ENCODE results near the gene SDR9C7.
"Not testable (repeated sequence)": the region's sequence is repeated elsewhere in the genome, so short reads cannot be mapped to it uniquely, and the experiment has no call there.

SDR9C7 gene

DNA sequence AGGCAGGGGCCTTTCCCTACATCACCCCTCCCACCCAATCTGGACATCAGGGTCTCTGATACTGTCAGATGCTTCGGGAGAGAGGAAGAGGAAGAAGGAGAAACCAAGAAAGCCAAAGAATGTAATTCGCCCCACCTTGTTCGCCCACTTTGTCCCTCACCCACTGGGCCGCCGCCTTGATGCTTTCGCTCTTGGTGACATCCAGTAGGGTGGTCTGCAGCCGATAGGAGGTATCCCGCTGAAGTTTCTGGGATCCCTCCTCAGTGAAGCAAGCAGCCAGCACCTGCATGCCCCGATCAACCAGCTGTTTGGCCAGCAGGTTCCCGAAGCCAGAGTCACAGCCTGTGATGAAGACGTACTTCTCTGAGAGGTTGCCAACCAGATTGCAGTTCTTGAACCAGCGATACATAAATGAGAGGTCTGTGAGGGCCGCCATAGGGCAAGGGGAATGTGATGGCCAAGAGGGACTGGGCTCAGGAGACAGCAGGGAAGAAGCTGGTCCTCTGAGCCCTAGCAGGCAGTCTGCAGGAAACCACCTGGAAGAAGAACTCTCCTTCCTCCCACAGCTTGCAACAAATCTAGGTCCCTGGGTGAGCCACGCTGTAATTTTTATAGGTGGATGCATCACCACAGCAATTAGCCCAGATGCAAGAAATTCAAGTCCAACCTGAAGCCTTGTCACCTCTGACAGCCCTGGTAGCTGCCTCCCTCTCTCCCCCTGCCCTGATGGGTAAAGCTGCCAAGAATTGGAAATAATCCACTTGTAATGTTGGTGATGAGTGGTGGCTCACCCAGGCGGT lies at the start of gene SDR9C7:
Gene SDR9C7 (minus strand): TSS at position 583 of the 800 bp plus-strand sequence. CDS start 147 bp downstream, at position 436.
- DNase-seq = no peak

DNA sequence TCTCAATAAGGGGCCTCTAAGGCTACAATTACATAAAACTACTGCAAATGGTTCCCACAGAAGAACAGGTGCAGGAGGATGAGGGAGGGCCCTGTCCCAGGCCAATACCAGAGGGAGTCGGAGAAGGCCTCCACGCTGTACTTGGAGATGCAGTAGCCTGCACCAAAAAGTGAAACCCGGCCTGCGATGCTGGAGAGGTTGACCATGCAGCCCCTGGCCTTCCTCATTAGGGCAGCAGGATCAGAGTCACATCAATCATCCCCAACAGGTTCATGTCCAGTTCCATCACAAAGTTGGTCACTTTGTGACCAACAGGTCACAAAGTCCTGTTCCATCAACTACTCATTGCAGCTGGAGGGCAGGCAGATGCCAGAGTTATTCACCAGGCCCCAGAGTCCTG lies 49.2 kb upstream of the SDR9C7 start:
- DNase-seq = no peak

DNA sequence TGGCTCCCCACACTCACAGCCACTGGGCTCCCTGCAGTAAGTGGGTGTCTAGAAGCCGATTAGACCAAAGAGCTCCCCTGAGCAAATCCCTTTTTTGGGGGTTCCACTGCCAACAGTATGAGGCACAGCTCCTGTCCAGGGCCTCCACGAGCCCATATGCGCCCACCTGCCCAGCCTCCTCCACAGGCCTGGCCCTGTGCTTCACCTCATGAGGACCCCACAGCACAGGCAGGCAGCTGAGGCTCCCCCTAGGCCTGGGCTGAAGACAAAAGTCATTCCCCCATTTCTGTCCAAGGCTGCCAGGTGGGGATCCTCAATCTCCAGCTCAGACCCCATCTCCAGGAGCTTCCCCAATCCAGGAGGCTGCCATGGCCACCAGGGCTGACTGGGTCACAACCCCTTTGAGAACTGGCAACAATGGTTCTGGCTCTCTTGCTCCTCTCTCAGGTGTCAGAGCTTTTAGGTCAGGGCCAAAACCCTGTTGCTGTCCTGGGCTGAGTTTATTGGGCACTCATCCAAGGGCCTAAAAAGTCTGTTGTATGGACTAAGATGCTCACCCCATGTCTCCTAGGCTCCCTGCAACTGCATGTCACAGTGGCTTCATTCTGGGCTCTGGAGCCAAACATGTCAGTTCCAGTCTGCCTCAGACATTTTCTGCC lies 48.5 kb upstream of the SDR9C7 start:
- not testable (repeated sequence) for DNase-seq

DNA sequence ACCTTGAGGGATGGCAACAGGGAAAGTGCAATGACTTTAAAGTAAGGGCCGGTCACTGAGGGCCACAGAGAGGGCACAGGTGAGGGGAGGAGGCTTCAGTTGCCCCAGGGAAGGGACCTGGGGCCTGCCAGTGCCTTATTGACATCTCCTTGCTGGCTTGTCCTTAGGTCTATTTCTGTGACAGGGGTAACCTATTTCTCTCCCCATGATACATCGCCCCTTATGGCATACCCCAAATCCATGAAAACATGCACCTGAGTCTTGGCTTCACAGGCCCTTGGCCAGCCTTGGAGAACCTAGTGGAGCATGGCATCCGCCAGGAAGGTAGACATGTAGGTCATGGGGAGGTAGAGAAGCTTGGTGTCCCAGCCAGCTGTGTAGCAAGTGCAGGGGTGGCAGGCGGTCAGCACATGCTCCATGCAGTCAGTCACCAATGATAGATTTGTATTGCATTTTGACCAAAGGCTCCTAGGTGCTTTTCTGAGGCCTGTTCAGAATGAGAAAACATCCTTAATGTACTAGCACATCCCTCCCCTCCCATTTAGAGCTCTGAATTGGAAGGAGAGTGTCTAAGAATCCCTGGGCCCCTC lies 46.8 kb upstream of the SDR9C7 start:
- no peak for DNase-seq

DNA sequence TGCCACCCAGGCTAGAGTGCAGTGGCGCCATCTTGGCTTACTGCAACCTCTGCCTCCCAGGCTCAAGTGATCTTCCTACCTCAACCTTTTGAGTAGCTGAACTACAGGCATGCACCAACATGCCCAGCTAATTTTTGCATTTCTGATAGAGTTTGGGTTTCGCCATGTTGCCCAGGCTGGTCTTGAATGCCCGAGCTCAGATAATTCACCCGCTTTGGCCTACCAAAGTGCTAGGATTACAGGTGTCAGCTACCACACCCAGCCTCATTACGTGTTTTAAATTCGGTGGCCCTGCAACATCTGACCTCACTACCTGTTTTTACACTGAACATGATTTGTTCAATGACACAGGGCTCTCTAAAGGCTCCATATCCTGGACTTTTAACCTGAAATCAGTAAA lies 46.1 kb upstream of the SDR9C7 start:
- no peak for DNase-seq

DNA sequence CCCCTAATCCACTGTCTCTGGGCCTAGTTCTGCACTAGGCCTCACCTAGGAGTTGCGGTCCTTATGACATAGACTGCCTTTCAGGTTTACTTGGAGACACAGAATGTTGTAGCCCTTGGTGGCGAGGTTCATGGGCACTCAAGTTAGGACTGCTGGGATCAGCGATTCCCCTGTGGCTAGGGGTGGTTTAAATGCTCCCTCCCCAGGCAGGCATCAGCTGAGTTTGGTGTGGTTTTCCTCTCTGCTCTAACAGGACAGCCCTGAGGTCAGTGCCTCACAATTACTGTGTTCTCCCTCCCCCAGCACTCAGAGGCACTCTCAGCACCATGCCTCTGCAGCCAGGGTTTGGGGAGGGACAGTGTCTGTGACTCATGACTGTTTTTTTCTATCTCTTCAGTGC lies 45.4 kb upstream of the SDR9C7 start:
- no peak for DNase-seq

DNA sequence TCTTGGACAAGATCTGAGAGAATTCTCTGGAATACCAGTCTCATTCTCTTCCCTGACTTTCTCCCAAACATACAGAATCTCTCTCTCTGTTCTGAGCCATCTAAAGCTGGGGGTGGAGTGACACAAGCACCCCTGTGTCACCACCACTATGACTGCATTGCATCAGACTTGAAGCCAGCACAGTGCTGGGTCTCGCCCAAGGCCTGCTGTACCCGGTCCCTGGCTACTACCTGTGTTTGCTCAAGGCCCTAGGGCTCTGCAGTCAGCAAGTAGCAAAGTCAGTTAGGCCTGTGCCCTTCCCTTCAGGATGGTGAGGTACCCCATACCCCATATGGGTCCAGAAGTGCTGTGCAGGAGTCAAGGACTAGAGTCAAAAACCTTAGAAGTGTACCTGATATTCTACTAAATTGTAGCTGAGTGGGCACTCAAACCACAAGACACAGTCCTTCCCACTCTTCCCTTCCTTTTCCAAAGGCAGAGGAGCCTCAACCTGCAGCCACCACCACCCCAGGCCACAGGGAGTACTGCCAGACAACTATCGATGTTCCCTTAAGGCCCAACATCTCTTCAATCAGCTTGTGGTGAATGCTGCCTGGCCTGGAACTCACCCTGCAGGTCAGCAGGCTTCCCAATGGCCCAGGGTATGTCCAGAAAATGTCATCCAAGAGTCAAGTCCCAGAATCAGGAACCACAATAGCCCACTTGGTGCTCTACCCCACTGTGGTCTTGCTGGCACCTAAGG lies 44.4 kb upstream of the SDR9C7 start:
- no peak for DNase-seq

DNA sequence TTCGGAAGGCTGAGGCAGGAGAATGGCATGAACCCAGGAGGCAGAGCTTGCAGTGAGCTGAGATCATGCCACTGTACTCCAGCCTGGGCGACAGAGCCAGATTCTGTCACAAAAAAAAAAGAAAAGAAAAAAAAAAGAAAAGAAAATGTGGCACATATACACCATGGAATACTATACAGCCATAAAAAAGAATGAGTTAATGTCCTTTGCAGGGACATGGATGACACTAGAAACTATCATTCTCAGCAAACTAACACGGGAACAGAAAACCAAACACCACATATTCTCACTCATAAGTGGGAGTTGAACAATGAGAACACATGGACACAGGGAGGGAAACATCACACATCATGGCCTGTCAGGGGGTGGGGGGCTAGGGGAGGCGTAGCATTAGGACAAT lies 43.2 kb upstream of the SDR9C7 start:
- not testable (repeated sequence) for DNase-seq

DNA sequence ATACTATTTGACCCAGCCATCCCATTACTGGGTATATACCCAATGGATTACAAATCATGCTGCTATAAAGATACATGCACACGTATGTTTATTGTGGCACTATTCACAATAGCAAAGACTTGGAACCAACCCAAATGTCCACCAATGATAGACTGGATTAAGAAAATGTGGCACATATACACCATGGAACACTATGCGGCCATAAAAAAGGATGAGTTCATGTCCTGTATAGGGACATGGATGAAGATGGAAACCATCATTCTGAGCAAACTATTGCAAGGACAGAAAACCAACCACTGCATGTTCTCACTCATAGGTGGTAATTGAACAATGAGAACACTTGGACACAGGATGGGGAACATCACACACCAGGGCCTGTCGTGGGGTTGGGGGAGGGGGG lies 40.0 kb upstream of the SDR9C7 start:
- DNase-seq = not testable (repeated sequence)

DNA sequence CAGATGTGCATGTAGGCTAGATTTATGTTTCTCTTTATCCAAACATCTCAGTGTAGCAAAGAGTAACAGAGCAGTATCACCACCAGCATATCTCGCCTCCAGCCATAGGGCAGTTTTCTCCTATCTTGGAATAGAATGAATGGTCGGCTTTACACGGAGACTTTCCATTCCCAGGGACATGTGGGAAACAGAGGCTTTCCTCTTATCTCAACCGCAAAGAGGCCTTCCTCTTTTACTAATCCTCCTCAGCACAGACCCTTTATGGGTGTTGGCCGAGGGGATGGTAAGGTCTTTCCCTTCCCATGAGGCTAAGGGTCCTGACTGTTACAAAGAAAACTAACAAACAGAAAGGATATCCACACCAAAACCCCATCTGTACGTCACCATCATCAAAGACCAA lies 34.7 kb upstream of the SDR9C7 start:
- DNase-seq = not testable (repeated sequence)

DNA sequence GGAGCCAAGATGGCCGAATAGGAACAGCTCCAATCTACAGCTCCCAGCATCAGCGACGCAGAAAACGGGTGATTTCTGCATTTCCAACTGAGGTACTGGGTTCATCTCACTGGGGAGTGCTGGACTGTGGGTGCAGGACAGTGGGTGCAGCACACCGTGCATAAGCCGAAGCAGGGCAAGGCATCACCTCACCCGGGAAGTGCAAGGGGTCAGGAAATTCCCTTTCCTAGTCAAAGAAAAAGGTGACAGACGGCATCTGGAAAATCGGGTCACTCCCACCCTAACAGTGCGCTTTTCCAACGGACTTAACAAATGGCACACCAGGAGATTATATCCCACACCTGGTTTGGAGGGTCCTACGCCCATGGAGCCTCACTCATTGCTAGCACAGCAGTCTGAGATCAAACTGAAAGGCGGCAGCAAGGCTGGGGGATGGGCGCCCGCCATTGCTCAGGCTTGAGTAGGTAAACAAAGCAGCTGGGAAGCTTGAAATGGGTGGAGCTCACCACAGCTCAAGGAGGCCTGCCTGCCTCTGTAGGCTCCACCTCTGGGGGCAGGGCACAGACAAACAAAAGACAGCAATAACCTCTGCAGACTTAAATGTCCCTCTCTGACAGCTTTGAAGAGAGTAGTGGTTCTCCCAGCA lies 31.9 kb upstream of the SDR9C7 start:
- DNase-seq = not testable (repeated sequence)

DNA sequence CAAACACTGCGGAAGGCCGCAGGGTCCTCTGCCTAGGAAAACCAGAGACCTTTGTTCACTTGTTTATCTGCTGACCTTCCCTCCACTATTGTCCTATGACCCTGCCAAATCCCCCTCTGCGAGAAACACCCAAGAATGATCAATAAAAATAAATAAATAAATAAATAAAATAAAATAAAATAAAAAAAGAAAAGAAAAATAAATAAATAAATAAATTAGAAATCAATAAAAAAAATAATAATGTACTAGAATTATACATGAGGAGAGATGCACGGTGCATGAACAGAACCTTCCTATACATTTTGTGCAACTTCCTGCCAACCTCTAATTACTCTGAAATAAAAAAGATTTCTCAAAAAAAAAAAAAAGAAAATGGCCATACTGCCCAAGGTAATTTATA lies 30.9 kb upstream of the SDR9C7 start:
- DNase-seq = not testable (repeated sequence)

DNA sequence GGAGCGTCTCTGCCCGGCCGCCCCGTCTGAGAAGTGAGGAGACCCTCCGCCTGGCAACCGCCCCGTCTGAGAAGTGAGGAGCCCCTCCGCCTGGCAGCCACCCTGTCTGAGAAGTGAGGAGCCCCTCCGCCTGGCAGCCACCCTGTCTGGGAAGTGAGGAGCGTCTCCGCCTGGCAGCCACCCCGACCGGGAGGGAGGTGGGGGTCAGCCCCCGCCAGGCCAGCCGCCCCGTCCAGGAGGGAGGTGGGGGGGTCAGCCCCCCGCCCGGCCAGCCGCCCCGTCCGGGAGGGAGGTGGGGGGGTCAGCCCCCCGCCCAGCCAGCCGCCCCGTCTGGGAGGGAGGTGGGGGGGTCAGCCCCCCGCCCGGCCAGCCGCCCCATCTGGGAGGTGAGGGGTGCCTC lies 29.3 kb upstream of the SDR9C7 start:
- DNase-seq = not testable (repeated sequence)

DNA sequence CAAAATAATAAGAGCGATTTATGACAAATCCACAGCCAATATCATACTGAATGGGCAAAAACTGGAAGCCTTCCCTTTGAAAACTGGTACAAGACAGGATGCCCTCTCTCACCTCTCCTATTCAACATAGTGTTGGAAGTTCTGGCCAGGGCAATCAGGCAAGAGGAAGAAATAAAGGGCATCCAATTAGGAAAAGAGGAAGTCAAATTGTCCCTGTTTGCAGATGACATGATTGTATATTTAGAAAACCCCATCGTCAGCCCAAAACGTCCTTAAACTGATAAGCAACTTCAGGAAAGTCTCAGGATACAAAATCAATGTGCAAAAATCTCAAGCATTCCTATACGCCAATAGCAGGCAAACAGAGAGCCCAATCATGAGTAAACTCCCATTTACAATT lies 28.0 kb upstream of the SDR9C7 start:
- DNase-seq = not testable (repeated sequence)

DNA sequence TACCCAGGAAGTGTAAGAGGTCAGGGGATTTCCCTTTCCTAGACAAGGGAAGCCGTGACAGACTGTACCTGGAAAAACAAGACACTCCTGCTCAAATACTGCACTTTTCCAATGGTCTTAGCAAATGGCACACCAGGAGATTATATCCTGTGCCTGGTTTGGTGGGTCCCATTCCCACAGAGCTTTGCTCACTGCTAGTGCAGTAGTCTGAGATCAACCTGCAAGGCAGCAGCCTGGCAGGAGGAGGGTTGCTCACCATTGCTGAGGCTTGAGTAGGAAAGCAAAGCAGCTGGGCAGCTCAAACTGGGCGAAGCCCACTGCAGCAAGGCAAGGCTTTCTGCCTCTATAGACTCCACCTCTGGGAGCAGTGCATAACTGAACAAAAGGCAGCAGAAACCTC lies 24.2 kb upstream of the SDR9C7 start:
- DNase-seq = no peak

DNA sequence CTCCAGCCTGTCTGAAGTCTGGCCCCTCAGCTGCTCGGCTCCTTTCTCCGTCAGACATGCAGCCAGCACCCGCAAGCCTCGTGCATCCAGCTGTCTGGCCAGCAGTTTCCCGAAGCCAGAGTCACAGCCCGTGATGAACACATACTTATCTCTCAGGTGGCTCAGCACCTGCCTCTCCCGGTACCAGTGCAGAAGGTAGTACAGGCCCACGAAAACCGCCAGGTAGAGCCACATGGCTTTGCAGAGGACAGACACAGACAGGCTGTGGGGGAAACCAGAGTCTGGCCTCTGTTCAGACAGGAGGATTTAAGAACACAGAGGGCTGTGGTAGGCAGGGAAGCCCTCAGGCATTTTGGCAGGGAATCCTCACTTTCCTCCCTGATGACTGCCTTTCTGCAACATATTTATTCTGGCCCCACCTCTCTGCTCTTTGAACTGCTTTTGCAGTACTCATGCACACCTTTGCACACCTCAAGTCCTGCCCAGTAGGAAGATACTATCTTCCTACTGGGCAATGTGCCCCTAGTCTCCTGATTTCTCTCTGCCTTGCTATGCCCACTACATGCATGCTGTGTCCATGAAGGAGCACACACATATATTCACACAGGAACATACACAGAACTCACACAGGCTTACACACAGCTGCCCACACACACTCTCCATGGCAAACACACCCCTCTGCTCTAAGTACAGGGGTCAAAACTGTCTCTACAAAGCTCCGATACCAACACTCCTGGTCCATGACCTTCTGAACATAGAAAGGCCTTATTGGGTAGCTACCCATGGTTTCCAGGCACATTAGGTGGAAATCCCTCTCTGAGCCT lies 23.2 kb upstream of the SDR9C7 start, which contains the start of gene RDH16:
Gene RDH16 (minus strand): TSS at position 380 of the 824 bp plus-strand sequence. CDS start 146 bp downstream, at position 234.
- DNase-seq = no peak

DNA sequence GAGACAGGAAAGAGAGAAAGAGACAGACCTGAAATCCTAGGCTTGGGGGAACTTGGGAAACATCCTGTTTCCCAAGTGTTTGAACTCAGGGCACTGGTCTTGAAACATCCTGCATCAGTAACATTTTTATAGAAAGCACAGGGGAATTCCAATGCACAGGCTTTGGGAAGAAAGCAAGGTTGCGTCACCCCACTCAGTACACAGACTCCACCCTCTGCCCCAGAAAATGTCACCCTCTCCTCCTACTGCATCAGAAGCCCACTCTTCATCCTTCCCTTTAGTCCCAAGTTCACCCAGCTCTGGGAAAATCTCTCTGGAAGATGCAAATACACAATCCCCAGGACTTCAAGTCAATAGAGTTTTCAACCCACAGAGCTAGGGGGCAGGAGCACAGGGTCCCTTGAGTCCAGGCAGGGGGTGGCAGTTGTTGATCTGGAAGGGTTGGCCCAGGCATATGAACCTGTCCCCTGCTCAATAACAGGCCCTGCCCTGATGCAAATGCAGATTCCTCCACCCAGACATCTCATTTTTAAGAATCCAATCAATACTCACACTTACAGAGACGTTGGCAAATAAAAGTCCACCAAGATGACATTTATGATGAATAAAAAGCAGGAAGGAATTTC lies 21.5 kb upstream of the SDR9C7 start:
- DNase-seq = no peak

DNA sequence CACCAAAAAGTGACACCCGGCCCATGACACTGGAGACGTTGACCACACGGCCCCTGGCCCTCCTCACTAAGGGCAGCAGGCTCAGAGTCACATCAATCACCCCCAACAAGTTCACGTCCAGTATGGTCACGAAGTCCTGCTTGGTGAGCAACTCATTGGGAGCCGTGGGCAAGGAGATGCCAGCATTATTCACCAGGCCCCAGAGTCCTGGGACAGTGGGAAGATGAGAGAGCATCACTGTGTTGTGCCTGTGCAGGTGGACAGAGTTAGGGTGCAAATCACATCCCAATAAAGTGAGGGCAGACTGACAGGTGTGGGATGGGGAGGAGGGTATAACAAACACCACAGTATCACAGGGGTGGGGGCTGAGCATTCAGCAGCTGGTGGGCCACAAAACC lies 20.7 kb upstream of the SDR9C7 start:
- DNase-seq = no peak

DNA sequence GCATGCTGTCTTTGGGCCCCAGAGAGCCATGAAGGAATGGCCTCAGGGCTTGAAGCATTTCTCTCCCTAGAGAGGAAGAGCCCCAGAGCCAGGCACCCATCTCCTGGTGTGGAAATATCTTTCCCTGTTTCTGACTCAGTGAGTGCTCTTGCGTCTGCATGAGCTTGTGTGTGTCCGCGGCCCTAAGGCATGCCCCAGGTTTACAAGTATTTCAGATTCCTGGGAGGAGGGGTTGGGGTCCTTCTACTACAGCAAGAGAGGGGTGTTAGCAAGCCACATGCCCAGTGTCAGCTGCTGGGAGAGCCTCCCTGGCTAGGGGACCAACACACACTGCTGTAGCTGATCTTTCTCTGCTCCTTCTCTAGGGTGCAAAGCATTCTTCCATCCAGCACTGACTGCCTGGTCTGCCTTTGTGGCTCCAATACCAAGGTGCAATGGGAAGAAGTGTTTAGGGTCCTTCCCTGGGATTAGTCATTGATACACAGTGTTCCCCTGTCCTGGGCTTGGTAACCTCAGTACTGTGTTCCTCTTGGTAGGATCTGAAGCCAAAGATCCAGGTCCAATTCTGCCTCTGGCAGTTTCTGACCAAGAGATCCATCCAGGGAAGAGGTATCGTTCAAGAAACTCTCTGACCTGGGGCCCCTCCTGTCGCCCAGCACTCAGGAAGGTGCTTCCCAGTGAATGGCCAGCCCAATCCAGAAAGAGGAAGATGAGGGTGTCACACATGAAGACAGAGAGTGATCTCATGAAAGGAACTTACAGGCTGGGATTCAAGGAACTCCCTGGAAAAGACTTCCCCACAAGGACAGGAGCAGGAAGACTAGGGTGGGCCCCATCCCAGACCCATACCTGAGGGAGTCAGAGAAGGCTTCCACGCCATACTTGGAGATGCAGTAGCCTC lies 20.1 kb upstream of the SDR9C7 start:
- no peak for DNase-seq

DNA sequence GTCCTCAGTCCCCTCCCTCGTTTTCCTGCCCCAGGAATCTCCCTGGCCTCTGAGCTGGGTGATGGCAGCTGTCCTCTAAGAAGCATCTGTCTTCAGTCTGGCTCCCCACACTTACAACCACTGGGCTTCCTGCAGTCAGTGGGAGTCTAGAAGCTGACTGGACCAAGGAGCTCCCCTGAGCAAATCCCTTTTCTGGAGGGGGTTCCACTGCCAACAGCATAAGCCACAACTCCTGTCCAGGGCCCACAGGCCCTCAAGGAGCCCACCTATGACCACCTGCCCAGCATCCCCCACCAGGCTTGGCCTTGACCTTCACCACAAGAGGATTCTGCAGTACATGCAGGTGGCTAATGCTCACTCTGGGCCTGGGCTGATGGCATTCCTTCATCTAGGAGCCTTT lies 19.1 kb upstream of the SDR9C7 start:
- no peak for DNase-seq

Data from NCI-H187 (cell line).